ENCODE measurements around the gene EHMT1. TPM values are rescaled to one million over a fixed set of nuclear protein-coding genes. Genes with fewer than 3 reads are reported as not detected.

EHMT1 gene
- total RNA-seq, 2 experiments from 2014 or later, result 65.9 to 66.3 TPM

DNA sequence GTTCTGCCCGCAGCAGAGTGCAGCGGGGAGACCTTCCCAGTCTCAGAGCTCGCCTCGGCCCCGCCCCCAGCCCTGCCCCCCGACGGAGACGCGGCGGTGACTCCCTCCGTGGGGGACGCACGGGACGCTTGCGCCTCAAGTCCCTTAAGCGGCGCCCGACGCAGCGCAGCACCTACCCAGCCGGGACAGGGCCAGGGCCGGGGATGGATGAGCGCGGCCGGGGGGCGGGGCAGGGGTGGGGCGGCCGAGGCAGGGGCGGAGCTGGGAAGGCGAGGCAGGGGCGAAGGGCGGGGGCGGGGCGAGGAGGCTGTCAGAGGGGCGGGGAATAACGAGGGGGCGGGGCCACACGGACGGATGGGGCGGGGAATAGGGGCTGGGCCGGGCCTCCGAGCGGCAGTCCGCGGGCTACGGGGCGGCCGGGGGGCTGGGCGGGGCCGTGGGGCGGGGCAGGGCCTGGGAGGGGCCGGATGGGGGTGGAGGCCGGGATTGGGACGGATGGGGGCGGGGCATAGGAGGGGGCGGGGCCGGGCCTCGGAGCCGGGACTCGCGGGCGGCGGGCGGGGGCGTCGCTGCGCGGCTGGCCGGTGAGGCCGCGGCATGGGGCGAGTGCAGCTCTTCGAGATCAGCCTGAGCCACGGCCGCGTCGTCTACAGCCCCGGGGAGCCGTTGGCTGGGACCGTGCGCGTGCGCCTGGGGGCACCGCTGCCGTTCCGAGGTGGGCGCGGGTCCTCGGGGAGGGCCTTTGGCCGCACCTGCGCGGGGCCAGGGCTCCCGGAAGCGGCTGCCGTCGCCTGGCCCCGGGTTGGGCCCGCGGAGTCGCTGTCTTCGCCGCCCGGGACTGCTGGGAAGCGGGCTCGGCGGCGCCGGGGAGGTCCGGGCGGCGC, 13.4 kb upstream of the EHMT1 start, which contains the start of gene ARRDC1:
ARRDC1 (plus strand) TSS at position 566 of the 884 bp plus-strand sequence; CDS start at position 598, 32 bp downstream.
- Mint-ChIP-seq H3K9me3 (no peaks in the 10 kb centered on the region), H3K36me3 (no peaks in the 10 kb centered on the region), H3K4me3 (peak within 1 kb of the TSS; percentile 81), H3K27me3 (no peaks in the 10 kb centered on the region), H3K27ac (no peak within 1 kb of the TSS), H3K4me1 (peaks cover 14% of the 10 kb centered on the region)
- peak; percentile 92 for DNase-seq

DNA sequence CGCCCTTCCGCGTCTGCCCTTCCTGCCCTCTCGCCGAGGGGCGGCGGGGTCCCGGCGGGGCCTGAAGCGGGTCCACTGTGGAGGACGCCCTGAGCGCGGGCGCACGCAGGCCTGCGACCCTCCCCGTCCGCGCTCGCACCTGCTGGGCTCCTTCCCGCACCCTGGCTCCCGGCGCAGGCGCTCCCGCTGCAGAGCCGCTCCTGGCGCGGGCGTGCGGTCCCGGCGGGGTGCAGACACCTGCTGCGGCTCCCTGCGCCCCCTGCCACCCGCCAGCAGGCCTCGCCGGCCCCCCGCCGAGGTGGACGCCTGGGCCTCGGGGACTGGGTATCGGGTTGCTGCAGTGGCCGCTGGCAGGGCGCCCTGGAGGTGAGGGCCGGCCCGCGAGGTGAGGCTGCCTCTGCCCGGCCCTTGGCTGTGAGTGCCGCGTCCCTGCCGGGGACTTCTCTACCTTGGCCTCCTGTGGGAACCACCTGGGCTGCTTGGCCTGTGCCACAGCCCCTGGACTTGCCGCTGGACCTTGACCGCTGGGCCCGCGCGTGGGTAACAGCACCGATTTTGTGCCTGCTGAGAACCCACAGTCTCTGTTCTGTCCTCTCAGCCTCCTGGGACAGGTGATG, 12.7 kb upstream of the EHMT1 start:
- H3K9me3 Mint-ChIP-seq, result no peaks in the 10 kb centered on the region
- peaks cover 14% of the 10 kb centered on the region for H3K4me1 Mint-ChIP-seq
- no peak overlapping the region for H3K27ac Mint-ChIP-seq
- H3K36me3 Mint-ChIP-seq, result no peaks in the 10 kb centered on the region
- H3K27me3 Mint-ChIP-seq, result no peaks in the 10 kb centered on the region
- peak overlapping the region; percentile 81 for H3K4me3 Mint-ChIP-seq
- DNase-seq, result peak; percentile 52

- H3K27ac Mint-ChIP-seq, result no peak overlapping the region
- peaks cover 19% of the 10 kb centered on the region for H3K4me1 Mint-ChIP-seq
- no peak for DNase-seq
- H3K4me3 Mint-ChIP-seq, result peak overlapping the region; percentile 81
- H3K36me3 Mint-ChIP-seq, result no peaks in the 10 kb centered on the region
- no peaks in the 10 kb centered on the region for H3K9me3 Mint-ChIP-seq
- H3K27me3 Mint-ChIP-seq, result no peaks in the 10 kb centered on the region
Observed at GRCh38 chr9:137606734-137607138, 12.1 kb upstream of the EHMT1 start.

DNA sequence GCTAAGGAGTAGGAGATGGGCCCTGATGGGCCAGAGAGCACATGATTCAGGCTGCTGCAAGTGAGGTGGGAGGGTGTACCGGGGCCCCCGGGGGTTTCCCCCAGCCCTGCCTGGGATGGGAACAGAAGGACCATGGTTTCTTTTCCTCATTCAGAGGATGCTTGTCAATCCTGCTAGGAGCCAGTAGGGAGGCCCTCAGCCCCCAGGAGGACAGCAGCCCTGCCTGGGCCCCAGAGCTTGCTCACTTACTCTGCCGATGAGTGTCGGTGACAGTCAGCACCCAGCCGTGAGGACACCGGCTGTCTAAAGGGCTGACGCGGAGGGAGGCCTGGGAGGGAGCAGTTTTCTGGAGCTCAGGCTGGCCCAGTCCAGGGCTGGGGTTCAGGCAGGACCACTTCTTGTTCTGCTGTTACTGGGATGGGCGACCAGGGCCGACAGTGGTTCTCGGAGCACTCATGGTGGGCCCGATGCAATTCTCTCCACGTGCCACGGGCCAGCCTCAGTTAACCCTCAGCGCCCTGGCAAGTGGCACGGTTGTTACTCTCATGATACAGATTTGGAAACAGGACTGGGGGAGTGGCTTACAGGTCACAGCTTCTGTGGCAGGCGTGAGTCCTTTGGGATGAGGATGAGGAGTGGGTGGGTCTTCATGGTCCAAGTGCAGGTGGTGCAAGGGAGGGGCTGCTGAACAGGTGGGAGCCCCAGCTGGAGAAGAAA, 11.5 kb upstream of the EHMT1 start:
- Mint-ChIP-seq H3K4me1 (peaks cover 25% of the 10 kb centered on the region), H3K27ac (no peak overlapping the region), H3K36me3 (no peaks in the 10 kb centered on the region), H3K9me3 (no peaks in the 10 kb centered on the region), H3K4me3 (peak overlapping the region; percentile 81), H3K27me3 (no peaks in the 10 kb centered on the region)
- DNase-seq, result no peak

DNA sequence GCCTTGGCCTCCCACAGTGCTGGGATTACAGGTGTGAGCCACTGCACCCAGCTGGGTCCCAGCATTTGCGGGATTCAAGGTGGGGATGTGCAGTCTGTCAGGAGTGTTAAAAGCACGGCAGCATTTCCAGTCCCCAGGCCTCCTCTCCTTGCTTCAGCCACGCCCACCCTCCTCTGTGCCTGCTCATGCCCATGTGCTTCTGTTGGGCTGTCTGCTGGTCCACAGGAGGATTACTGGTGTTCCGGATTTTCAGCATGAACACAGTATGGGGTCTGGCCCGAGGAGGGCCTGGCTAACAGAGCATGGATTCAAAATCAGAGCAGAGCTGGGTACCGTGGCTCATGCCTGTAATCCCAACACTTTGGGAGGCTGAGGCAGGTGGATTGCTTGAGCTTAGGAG, 7.9 kb upstream of the EHMT1 start:
- no peak for DNase-seq
- H3K9me3 Mint-ChIP-seq, result no peaks in the 10 kb centered on the region
- no peak overlapping the region for H3K27ac Mint-ChIP-seq
- H3K36me3 Mint-ChIP-seq, result peaks cover 3% of the 10 kb centered on the region
- H3K4me1 Mint-ChIP-seq, result peaks cover 23% of the 10 kb centered on the region
- no peak overlapping the region for H3K4me3 Mint-ChIP-seq
- H3K27me3 Mint-ChIP-seq, result no peaks in the 10 kb centered on the region

- no peak overlapping the region for H3K4me3 Mint-ChIP-seq
- no peaks in the 10 kb centered on the region for H3K27me3 Mint-ChIP-seq
- H3K27ac Mint-ChIP-seq, result peak overlapping the region; percentile 77
- H3K4me1 Mint-ChIP-seq, result peaks cover 22% of the 10 kb centered on the region
- DNase-seq, result peak; percentile 54
- no peaks in the 10 kb centered on the region for H3K9me3 Mint-ChIP-seq
- H3K36me3 Mint-ChIP-seq, result peaks cover 3% of the 10 kb centered on the region
Observed at GRCh38 chr9:137611623-137612609, 6.9 kb upstream of the EHMT1 start.

GRCh38 chr9:137612741-137613142, 6.1 kb upstream of the EHMT1 start:
- Mint-ChIP-seq H3K9me3 (no peaks in the 10 kb centered on the region), H3K36me3 (peaks cover 8% of the 10 kb centered on the region), H3K27ac (no peak overlapping the region), H3K27me3 (no peaks in the 10 kb centered on the region), H3K4me1 (peaks cover 21% of the 10 kb centered on the region), H3K4me3 (no peak overlapping the region)
- DNase-seq, result no peak

GRCh38 chr9:137613259-137613658, 5.5 kb upstream of the EHMT1 start:
- Mint-ChIP-seq H3K36me3 (peaks cover 12% of the 10 kb centered on the region), H3K27me3 (no peaks in the 10 kb centered on the region), H3K4me3 (no peak overlapping the region), H3K4me1 (peaks cover 23% of the 10 kb centered on the region), H3K9me3 (no peaks in the 10 kb centered on the region), H3K27ac (no peak overlapping the region)
- no peak for DNase-seq

DNA sequence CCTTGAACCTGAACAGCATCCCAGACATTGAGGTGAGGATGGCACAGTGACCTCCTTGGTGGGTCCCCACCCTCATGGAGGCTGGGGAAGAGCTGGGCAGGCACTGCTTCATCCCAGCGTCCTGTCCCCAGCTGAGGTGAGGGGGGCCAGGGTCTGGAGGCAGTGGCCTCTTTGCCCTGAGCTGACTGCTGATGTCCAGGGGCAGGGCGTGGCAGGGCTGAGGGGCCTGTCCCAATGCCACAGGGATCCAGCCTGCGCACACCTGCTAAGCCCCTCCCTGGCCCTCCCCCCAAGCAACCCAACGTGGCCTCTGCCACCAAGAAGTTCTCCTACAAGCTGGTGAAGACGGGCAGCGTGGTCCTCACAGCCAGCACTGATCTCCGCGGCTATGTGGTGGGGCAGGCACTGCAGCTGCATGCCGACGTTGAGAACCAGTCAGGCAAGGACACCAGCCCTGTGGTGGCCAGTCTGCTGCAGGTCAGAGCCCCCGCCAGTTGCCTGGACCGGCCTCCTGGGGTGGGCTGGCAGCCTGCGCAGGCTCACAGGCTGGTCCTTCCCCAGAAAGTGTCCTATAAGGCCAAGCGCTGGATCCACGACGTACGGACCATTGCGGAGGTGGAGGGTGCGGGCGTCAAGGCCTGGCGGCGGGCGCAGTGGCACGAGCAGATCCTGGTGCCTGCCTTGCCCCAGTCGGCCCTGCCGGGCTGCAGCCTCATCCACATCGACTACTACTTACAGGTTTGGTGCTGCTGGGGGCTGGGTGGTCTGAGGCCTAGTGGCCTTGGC, 4.9 kb upstream of the EHMT1 start:
- H3K4me1 Mint-ChIP-seq, result peaks cover 23% of the 10 kb centered on the region
- H3K27me3 Mint-ChIP-seq, result no peaks in the 10 kb centered on the region
- no peak for DNase-seq
- no peaks in the 10 kb centered on the region for H3K9me3 Mint-ChIP-seq
- peaks cover 12% of the 10 kb centered on the region for H3K36me3 Mint-ChIP-seq
- no peak overlapping the region for H3K27ac Mint-ChIP-seq
- no peak overlapping the region for H3K4me3 Mint-ChIP-seq

DNA sequence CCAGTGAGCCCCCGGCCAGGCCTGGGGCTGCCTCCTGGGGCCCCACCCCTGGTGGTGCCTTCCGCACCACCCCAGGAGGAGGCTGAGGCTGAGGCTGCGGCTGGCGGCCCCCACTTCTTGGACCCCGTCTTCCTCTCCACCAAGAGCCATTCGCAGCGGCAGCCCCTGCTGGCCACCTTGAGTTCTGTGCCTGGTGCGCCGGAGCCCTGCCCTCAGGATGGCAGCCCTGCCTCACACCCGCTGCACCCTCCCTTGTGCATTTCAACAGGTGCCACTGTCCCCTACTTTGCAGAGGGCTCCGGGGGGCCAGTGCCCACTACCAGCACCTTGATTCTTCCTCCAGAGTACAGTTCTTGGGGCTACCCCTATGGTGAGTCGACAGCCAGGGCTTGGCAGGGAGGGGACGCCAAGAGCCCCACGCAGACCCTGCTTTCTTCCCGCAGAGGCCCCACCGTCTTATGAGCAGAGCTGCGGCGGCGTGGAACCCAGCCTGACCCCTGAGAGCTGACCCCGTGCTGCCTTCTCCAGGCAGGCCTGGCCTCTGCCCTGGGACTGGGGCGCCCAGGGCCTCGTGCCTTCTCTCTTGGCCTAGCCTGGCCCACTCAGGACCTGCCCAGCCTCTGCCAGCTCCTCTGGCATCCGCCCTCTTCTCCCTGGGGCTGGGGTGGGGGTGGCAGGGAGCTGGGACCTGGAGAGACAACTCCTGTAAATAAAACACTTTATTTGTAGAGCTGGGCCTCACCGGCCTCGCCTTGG, 4.0 kb upstream of the EHMT1 start:
- Mint-ChIP-seq H3K4me1 (peaks cover 25% of the 10 kb centered on the region), H3K9me3 (no peaks in the 10 kb centered on the region), H3K27ac (no peak overlapping the region), H3K4me3 (no peak overlapping the region), H3K36me3 (peaks cover 14% of the 10 kb centered on the region), H3K27me3 (no peaks in the 10 kb centered on the region)
- no peak for DNase-seq

DNA sequence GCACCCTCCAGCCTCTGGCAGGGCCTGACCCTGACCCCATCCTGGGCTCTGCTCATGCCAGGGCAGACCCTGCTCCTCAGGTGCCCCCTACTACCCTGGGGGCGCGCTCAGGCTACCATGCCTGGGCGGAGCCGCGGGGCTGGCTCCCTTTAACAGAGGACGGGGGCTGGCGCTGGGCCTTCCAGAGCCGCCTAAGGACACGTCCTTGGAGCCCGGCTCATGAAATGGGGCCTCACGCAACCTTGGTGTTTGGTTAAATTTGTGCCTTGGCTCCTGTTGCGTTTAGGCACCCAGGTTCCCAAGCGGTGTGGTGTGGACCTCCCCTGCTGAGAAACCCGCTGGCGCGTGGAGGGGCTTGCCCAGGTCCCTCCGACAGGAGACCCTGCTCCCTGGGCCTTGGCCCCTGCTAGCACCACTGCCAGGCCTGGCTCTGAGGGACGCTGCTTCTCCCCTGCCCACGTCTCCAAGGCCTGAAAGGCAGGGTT, 3.4 kb upstream of the EHMT1 start:
- H3K4me1 Mint-ChIP-seq, result peaks cover 30% of the 10 kb centered on the region
- no peak for DNase-seq
- H3K9me3 Mint-ChIP-seq, result no peaks in the 10 kb centered on the region
- no peak overlapping the region for H3K4me3 Mint-ChIP-seq
- peaks cover 17% of the 10 kb centered on the region for H3K36me3 Mint-ChIP-seq
- H3K27ac Mint-ChIP-seq, result no peak overlapping the region
- no peaks in the 10 kb centered on the region for H3K27me3 Mint-ChIP-seq

GRCh38 chr9:137619240-137620047, 639 bp downstream of the EHMT1 start:
- H3K4me3 Mint-ChIP-seq, result peak overlapping the region; percentile 88
- no peaks in the 10 kb centered on the region for H3K27me3 Mint-ChIP-seq
- peak overlapping the region; percentile 80 for H3K27ac Mint-ChIP-seq
- peak; percentile 34 for DNase-seq
- no peaks in the 10 kb centered on the region for H3K9me3 Mint-ChIP-seq
- peaks cover 30% of the 10 kb centered on the region for H3K36me3 Mint-ChIP-seq
- H3K4me1 Mint-ChIP-seq, result peaks cover 33% of the 10 kb centered on the region

Data from activated naive CD8-positive, alpha-beta T cell treated with anti-CD3 and anti-CD28 coated beads for 36 hours (primary cell).